Esophagus squamous epithelium (tissue), 4 donors: Measurements from ENCODE around the gene NPAS1.

Experiments
- CTCF ChIP-seq, 6 experiments: fragments of 450-650 bp in 4 of 6; fragments of 200-600 bp in 2 of 6; sonication (generic) in 2 of 6; IDR thresholded peaks; one replicate each; pipeline ENCODE4 v1.5.1; 2016 to 2019; ENCODE audit warnings: antibody characterized with exemption in 6 of 6, mild to moderate bottlenecking in 4 of 6, moderate library complexity in 4 of 6
- POLR2A ChIP-seq, 4 donors: fragments of 450-650 bp; IDR thresholded peaks; one replicate each; pipeline ENCODE4 v1.6.1; 2017; ENCODE audit warnings: antibody characterized with exemption in 4 of 4, mild to moderate bottlenecking in 4 of 4, moderate library complexity in 3 of 4

GRCh38 chr19:47036097-47036651 is 16.5 kb downstream of the NPAS1 start:
- TF ChIP-seq CTCF (IDR thresholded peaks at IDR 0.05) (no peak), POLR2A (IDR thresholded peaks at IDR 0.05) (no peak)
